HG03439 (cell line): Measurements from ENCODE around the gene HOXB7.

Experiments
- ATAC-seq: cut with Tn5 transposase; IDR thresholded peaks from one replicate; pipeline ENCODE4 v1.9.1; 2021; ENCODE audit warnings: mild to moderate bottlenecking, moderate library complexity; ENCODE audit not compliant: unreplicated experiment

HOXB7 gene

GRCh38 chr17:48636177-48637018 lies 25.6 kb upstream of the HOXB7 start:
- no peak for ATAC-seq

DNA sequence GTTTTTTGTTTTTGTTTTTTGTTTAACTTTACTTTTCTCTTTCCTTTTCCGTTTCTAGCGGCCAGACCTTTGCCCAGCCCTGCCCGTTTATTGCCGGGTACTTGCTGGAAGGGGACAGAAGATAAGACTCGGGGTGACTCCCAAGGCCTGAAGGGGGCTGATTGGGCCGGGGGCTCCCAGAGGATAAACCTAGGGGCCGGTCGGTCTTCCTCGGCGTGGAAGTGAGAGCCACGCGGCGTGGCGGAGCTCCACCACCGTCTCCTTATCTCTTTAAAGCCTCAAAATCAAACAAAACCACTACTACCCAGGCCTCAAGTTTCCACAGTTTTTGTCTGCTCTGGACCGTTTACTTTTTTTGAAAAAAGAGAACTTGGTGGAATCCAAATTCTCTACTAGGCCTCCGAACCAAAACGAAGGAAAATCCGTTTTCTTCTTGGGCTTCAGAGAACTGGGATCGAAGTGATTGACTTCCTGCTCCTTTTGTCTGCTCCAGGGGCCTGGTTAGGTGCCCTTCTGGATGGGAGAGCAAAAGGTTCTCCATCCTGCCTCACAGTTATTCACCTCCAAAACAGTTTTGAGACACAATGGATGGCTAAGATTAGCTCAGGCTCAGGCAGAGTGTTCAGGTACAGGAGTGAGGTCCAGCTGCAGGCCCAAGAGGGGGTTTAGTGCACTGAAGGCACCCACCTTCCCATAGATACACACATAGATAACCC lies 23.8 kb upstream of the HOXB7 start:
- no peak for ATAC-seq

- ATAC-seq = no peak
These were observed 22.5 kb upstream of the HOXB7 start for GRCh38 chr17:48633266-48633677.

- ATAC-seq = no peak
These were observed 21.9 kb upstream of the HOXB7 start for GRCh38 chr17:48632579-48633265.

DNA sequence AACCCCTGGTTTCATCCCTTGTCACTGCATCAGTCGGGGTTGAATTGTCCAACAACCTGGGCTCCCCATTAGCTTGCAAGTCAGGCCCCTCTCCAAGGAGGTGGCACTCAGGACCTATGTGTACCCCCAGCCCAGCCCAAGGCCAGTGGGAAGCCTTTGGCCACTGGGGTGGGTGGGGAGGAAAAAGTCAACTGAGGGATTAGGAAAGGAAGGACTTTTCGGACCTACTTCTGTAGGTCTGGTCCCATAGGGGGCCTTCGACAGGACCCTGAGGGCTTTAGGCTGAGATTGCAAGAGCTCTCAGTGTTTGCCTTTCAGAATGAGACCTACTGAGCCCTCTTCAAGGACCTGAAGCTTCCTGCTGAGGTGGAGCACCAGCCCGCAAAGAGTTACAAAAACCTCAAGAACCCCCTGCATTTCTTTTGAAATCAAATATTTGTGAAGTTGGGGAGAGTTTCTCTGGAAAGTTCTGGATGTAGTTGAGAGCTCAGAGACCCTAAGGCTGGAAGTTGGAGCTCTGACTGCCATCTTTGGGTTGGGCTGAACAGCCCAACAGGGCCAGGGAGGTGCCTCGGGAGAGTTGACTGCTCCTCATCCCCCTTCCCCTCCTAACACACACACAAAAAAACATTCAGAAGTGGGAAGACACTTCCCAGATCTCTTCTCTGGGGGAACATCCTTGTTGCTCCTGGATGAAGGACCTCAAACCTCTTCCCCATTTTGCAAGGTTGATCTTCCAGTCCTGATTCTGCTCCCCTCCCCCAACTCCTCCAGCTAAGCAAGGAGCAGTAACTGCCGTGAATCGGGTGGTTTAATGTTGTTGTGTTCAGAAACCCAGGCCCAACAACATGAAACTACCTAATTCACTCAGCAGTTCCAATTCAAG lies 21.1 kb upstream of the HOXB7 start:
- no peak for ATAC-seq

GRCh38 chr17:48630925-48631692 lies 20.3 kb upstream of the HOXB7 start:
- no peak for ATAC-seq

GRCh38 chr17:48630009-48630924 lies 19.4 kb upstream of the HOXB7 start:
- no peak for ATAC-seq

- ATAC-seq = no peak
These were observed 18.6 kb upstream of the HOXB7 start for GRCh38 chr17:48629411-48629759.

DNA sequence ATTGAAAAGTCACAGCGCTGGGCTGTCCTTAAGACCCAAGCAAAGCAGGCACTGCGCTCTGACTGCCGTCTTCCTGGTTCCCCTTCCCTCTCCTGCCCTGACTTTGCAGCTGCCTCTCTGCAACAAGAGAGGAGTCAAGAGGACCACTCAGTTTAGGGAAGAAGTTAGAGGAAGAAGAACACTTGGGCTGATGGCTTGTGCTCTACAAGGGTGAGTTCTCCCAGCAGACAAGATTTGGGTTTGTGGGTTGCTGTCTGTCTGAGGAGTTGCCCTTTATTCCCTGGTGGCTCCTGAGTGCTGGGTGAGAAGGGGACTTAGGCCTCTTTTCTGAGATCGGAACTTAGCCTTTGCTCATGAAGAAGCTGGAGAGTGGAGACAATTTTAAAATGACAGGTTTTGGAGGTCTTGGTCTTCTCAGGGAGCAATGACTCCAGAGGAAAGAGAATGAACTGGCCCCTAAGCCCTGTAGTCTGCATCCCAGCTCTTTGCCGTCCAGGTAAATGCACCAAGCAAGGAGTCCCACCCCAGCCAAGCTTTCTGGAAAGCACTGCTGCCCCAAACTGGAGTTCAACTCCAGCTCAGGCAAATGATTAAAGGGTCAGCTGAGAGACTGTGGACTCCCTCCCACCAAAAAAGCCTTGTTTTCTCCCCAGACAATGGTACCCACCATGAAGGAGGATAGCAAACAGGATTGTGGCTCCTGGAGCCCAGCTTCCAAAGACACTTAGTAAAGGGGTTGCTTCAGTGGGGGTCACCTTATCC lies 18.0 kb upstream of the HOXB7 start:
- no peak for ATAC-seq

DNA sequence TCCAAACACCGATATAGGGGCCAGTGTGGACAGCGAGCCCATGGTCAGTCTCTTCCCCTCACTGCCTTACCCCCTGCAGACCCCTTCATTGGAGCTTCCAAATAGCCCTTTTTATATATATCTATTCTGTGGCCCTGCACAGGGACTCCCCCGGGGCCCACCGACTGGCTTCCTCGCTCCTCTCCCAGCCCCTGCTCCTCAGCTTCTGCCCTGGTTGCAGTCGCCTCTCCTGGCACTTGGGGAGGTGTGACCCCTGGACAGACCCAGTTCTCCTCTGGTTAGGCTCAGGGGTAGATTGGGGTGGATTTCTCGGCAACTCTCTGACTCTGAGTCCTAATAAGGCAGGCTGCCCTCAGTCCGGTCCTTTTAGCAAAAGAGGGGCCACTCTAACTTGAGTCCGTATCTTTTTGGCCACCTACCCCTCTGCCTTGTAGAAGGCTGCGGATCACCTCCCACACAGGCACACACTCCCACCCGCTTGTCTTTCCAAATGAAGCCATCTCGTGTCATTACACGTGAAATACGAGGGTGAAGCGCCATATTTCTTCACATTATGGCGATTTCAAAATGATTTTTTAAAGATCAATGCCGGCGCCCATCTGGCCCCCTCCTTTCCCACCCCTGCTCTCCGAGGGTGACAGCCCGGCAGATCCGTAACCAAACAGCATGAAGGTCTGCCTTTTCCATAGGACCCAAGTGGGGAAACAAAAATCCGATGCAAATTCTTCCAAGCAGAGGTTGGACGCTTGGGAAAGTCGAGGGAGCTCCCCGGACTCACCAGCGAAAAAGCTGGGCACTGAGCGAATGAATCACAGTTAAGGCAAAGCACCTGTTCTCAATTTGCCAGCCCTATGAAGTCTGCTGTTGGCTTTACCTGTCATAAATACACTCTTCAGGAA lies 17.1 kb upstream of the HOXB7 start:
- ATAC-seq = no peak

- ATAC-seq = no peak
These were observed 16.3 kb upstream of the HOXB7 start for GRCh38 chr17:48627118-48627597.

DNA sequence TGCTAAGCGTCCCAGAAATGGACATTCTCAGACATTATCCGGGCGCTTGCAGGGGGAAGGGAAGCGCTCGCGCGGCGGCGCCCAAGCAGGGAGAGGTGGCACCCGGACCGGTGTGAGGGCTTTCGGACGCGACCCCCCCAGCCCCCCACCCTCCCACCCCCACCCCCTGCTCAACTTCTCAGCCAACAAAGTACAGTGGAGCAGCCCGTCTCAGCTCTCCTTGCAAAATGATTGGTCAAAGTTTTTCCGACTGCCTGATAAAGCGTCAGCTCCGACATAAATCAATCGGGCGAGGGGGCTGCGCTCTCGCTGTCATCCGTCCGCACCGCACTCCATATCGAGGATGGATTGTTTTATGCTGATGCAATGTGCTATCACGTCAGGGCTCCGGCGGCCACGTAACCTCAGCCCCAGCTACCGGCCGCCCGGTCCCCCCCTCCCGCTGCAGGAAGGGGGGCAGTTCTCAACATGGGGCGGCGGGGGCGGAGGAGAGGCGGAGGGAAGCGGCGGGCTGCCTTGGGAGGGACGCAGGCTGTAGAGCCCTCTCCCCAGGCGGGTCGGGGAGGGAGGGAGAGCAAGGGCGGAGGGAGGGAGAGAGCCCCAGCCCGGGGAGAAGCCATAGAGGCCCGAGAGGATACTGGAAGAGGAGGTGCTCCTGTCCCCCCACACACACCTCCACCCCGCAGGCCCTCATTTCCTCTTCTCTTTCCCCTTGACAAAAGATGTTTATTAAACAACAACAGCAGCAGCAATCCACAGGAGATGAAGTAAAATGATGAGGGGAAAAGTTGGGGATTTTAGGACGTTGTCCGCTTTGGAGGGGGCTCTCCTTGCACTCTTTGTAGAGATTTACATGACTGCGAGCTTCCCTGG lies 15.7 kb upstream of the HOXB7 start, which contains the start of gene HOXB9:
TSS of gene HOXB9 (minus strand) at position 114 of the 873 bp plus-strand sequence. CDS start at position 25, 89 bp downstream.
- no peak for ATAC-seq

DNA sequence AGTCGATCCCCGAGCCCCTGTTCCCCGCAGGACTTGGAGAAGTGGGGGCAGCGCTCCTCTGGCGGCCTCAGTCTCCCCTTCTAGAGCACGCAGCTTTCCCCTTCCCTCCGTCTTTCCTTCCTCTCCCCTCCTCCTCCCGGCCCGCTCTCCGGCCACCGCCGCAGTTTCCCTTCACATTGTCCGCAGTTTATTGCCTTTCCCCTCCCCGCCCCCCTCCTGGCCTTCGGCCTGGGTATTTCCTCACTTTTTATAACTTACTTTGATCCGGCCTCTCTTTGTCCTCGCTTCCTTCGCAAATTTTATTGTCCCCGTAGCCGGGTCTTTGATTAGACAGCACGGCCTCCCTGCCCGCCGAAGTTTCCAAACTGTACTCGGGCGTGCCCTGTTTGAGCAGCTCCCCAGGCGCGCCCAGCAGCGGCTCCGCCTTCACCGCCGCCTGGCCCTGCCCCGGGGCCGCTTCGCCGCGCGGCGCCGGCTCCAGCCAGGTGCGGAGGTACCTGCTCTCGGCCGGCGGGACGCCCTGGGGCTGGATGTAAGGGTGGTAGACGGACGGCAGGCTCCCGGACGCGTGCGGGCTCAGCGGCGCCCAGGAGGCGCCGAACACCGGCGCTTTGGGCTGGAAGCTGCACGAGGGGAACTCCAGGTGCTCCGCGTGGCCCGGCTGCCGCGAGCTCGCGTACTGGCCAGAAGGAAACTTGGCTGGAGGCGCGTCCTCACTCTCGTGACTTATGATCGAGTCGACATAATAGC lies 14.9 kb upstream of the HOXB7 start:
- no peak for ATAC-seq

GRCh38 chr17:48624544-48625494 lies 14.0 kb upstream of the HOXB7 start:
- no peak for ATAC-seq
